Brain microvascular endothelial cell (primary cell): ENCODE data around the gene RHOV.
A peak's percentile ranks its signal among the peaks of the same experiment; 100 is the strongest.

Experiments used
- DNase-seq: peaks from one replicate; pipeline ENCODE4 v3.0.0-alpha.2; 2020
- H3K27ac ChIP-seq: fragments of 250-450 bp; sonication (Bioruptor Pico); 2 replicates; pipeline ENCODE4 v1.5.1; 2020; ENCODE audit warnings: mild to moderate bottlenecking, moderate library complexity
- H3K27me3 ChIP-seq: fragments of 250-450 bp; sonication (Bioruptor Pico); replicated peaks from 2 replicates; pipeline ENCODE4 v1.5.1; 2020; ENCODE audit warnings: mild to moderate bottlenecking
- H3K36me3 ChIP-seq: fragments of 250-450 bp; sonication (Bioruptor Pico); replicated peaks from 2 replicates; pipeline ENCODE4 v1.5.1; 2020; ENCODE audit warnings: mild to moderate bottlenecking
- H3K4me3 ChIP-seq: 2 replicates; pipeline ENCODE4 v1.5.1; 2011; ENCODE audit warnings: low read depth, mild to moderate bottlenecking, control low read depth, low read length, moderate library complexity
- in situ Hi-C: cut with HindIII; loops from 2 replicates; pipeline ENCODE4 v1.10.0; 2017; ENCODE audit warnings: low sequenced_read_pairs, low pct_ligation_motif_present
- TF ChIP-seq, protein P1 (sequence below): IDR thresholded peaks from 2 replicates; pipeline ENCODE4 v1.5.1; 2011; ENCODE audit warnings: low read depth, mild to moderate bottlenecking, moderate library complexity, low read length, control low read depth, inconsistent platforms; ENCODE audit errors: missing control alignments

RHOV gene

DNA sequence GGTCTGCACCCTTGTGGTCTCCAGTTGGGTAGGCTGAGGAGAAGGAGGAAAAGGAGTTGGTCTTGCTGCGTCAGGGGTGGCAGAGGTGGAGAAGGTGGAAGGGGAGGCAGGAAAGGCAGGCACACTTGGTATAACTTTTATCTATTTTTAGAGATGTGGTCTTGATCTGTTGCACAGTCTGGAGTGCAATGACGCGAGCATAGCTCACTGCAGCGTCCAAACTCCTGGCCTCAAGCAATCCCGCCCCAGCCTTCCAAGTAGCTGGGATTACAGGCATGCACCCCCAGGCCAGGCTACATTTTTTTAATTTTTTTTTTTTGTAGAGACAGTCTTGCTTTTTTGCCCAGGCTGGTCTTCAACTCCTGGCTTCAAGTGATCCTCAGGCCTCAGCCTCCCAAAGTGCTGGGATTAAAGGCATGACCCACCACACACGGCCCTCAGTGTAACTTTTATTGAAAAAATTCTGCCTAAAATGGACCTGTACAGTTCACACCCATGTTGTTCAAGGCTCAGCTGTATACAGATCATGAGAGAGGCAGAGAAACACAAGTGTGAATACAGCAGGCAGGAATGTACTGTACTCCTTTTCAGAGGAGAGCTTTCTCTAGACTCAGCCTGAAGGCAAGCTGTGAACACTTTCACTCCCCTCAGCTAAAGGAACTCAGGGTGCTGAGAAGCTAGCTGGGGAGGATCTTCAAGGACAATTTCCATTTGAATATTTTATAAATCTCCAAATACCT is 2.1 kb upstream of the RHOV start:
- Histone ChIP-seq H3K27me3 (no peaks in the 10 kb centered on the region), H3K36me3 (no peaks in the 10 kb centered on the region), H3K27ac (no peak overlapping the region), H3K4me3 (no peak overlapping the region)
- in situ Hi-C loops = no loop called here
- TF ChIP-seq, protein P1, sequence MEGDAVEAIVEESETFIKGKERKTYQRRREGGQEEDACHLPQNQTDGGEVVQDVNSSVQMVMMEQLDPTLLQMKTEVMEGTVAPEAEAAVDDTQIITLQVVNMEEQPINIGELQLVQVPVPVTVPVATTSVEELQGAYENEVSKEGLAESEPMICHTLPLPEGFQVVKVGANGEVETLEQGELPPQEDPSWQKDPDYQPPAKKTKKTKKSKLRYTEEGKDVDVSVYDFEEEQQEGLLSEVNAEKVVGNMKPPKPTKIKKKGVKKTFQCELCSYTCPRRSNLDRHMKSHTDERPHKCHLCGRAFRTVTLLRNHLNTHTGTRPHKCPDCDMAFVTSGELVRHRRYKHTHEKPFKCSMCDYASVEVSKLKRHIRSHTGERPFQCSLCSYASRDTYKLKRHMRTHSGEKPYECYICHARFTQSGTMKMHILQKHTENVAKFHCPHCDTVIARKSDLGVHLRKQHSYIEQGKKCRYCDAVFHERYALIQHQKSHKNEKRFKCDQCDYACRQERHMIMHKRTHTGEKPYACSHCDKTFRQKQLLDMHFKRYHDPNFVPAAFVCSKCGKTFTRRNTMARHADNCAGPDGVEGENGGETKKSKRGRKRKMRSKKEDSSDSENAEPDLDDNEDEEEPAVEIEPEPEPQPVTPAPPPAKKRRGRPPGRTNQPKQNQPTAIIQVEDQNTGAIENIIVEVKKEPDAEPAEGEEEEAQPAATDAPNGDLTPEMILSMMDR = no peak
- no peak for DNase-seq

DNA sequence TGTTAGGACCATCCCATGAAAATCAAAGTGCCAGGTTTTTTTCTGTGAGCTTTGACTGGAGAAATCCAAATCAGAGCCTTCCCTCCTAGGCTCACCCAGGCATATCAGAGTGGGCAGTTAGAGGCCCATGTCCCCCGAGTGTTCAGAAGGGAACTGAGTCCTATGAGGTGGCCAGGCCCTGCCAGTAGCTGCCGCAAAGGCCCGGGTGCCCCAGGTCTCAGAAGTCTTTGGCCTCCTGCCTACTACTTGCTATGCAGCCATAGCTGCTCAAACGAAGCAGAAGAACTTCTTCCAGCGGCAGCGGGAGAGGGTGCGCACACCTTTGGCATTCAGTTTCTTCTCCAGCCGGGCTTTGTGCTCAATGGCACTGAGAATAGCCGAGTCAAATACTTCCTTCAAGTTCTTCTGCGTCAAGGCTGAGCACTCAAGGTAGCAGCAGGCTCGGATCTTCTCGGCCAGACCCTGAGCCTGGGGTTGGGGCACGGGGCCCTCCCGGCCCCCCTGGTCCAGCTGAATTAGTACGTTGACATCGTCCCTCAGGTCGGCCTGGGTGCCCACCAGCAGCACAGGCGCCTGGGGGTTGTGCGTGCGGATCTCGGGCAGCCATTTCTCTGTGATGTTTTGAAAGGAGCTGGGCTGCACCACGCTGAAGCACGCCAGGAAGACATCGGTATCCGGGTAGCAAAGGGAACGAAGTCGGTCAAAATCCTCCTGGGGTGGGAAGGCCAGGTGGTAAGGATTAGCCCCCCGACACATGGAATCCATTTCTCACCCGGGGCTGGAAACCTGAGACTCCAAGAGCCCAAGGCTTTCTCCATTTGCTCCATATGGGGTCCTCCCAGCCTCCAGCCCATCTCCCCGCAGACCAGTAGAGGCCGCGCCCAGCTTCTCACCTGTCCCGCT is 992 bp downstream of the RHOV start:
- no peak for DNase-seq
- Histone ChIP-seq H3K27ac (no peak overlapping the region), H3K36me3 (no peaks in the 10 kb centered on the region), H3K4me3 (peak overlapping the region; percentile 52), H3K27me3 (no peaks in the 10 kb centered on the region)
- in situ Hi-C loops = no loop called here
- TF ChIP-seq, protein P1 = no peak

DNA sequence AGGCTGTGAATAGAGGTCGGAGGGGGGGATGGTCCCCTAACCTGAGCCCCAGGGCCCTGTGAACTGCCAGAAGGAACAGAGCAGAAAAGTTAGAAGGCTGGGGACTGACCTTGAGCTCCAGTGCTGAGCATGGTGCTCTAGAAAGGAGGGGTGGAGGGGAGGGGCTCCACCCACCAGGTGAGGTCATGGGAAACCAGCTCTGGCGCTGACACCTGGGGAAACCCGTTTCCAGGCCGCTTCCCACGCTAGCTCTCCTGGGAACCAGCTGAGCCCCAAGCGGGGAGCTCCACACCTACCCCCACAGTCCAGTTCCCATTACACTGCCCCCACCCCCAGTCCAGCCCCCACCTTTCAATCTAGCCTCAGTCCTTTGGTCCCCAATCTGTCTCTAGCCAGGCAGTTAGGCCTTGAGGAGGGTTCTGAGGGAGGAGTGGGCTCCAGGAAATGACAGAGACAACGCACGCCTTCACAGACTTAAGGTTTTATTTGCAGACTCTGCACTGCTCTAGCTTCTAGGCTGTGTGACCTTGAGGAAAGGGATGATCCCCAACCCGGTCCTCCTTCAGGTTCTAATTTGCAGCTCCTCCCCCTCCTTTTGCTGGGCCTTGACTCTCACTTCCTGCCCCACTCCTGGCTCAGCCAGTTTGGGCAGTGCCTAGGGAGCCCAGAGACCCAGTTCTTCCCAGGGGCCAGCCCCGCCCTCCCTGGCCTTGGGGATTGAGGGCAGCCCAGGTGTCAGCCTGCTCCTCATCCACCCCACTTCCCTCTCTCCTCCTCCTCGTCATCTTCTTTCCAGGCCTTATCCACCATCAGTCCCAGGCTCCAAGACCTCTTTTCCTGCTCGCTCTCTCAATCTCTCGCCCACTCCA is 2.1 kb downstream of the RHOV start:
- no peak for DNase-seq
- Histone ChIP-seq H3K27ac (no peak overlapping the region), H3K36me3 (no peaks in the 10 kb centered on the region), H3K4me3 (no peak overlapping the region), H3K27me3 (no peaks in the 10 kb centered on the region)
- in situ Hi-C loops = no loop called here
- TF ChIP-seq, protein P1 = no peak

DNA sequence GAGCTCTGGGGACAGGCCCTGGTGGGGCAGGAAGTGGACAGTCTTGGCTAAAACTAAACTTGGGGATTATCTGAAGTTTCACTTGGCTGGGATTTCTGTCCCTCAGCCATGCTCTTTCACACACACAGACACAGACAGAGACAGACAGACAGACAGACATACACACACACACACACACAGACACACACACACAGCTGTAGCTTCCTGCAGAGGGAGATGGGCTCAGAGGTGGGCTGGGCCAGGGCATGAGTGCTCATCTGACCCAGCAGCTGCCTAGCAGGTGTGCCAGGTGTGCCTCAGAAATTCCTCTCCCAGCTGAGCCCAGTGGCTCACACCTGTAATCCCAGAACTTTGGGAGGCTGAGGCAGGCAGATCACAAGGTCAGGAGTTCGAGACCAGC is 3.3 kb downstream of the RHOV start:
- Histone ChIP-seq H3K27me3 (no peaks in the 10 kb centered on the region), H3K36me3 (no peaks in the 10 kb centered on the region), H3K4me3 (no peak overlapping the region), H3K27ac (no peak overlapping the region)
- no peak for DNase-seq
- in situ Hi-C loops = no loop called here
- TF ChIP-seq, protein P1 = no peak

DNA sequence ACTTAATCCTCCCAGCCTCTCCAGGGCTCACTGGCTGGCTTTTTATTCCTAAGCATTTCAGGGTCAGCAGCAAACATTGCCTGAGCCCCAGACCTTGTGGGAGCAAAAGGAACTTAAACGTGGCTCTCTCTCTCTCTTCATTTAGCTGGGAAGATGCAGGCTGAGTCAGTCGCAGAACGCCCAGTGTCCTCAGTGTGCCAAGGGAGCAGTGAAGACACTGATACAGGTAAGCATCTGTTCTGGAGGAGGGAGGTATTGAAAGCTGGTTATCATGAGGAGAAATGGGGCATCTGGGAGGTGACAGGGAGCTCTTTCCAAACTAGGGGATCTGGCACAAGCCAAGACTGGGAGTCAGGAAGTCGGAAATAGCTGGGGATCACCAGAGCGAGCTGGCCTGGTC is 4.3 kb downstream of the RHOV start:
- Histone ChIP-seq H3K27ac (no peak overlapping the region), H3K4me3 (no peak overlapping the region), H3K36me3 (no peaks in the 10 kb centered on the region), H3K27me3 (no peaks in the 10 kb centered on the region)
- in situ Hi-C loops = no loop called here
- TF ChIP-seq, protein P1 = no peak
- no peak for DNase-seq
